IMR-90 (cell line): ENCODE measurements around the gene R3HDM2. TPM values are rescaled to one million over a fixed set of nuclear protein-coding genes. Genes with fewer than 3 reads are reported as not detected.
A peak's percentile ranks its signal among the peaks of the same experiment; 100 is the strongest.

ENCODE experiments used
- ATAC-seq: fragments of 200-7000 bp; cut with Tn5 transposase; 2 replicates; pipeline ENCODE4 v1.9.1; 2020; ENCODE audit warnings: low read depth, mild to moderate bottlenecking, moderate library complexity
- BruUV-seq: library from RNA; stranded (reverse); fragments of 400-500 nt; replicated peaks from 2 replicates; lab custom pipeline; 2021; lab: Mats Ljungman, UMichigan
- CTCF ChIA-PET: fragments of 300-600 bp; formaldehyde crosslinking; extraction: SDS; loops from one replicate; lab custom pipeline; 2021; ENCODE audit warnings: antibody characterized with exemption; lab: Yijun Ruan, JAX
- POLR2A ChIA-PET: fragments of 300-600 bp; sonication (Branson Sonifier 250); formaldehyde crosslinking; loops from one replicate; lab custom pipeline; 2022; ENCODE audit warnings: antibody characterized with exemption; ENCODE audit not compliant: unreplicated experiment; lab: Charles Lee
- DNase-seq: peaks from one replicate; pipeline ENCODE4 v3.0.0; 2013
- H2AFZ ChIP-seq: replicated peaks from 2 replicates; pipeline ENCODE3; 2013; ENCODE audit warnings: low read length, mild to moderate bottlenecking; ENCODE audit not compliant: poor library complexity
- H2AK5ac ChIP-seq: 2 replicates; pipeline ENCODE4 v1.6.1; 2013; ENCODE audit warnings: low read depth, low read length, inconsistent platforms
- H2AK9ac ChIP-seq: replicated peaks from 2 replicates; pipeline ENCODE3; 2013; ENCODE audit warnings: mild to moderate bottlenecking, low read depth, low read length, moderate library complexity; ENCODE audit not compliant: poor library complexity
- H2BK120ac ChIP-seq: 2 replicates; pipeline ENCODE4 v1.6.1; 2013; ENCODE audit warnings: low read depth, low read length, inconsistent platforms
- H2BK15ac ChIP-seq: 3 replicates; pipeline ENCODE4 v1.6.1; 2013; ENCODE audit warnings: low read depth, low read length, inconsistent platforms
- H2BK20ac ChIP-seq: 2 replicates; pipeline ENCODE4 v1.6.1; 2013; ENCODE audit warnings: low read depth, mild to moderate bottlenecking, inconsistent platforms, low read length, moderate library complexity
- H2BK5ac ChIP-seq: 2 replicates; pipeline ENCODE4 v1.6.1; 2013; ENCODE audit warnings: mild to moderate bottlenecking, low read depth, low read length, inconsistent platforms; ENCODE audit not compliant: poor library complexity, severe bottlenecking
- H3K14ac ChIP-seq: replicated peaks from 2 replicates; pipeline ENCODE4 v1.6.1; 2013; ENCODE audit warnings: low read depth, low read length, inconsistent platforms
- H3K18ac ChIP-seq: 2 replicates; pipeline ENCODE4 v1.6.1; 2013; ENCODE audit warnings: low read depth, low read length, control low read depth
- H3K23ac ChIP-seq: 2 replicates; pipeline ENCODE4 v1.6.1; 2013; ENCODE audit warnings: low read depth, low read length, inconsistent platforms
- H3K27ac ChIP-seq: 2 replicates; pipeline ENCODE4 v1.5.1; 2013; ENCODE audit warnings: mild to moderate bottlenecking, control low read depth, low read length; ENCODE audit not compliant: insufficient read depth
- H3K27me3 ChIP-seq: 2 replicates; pipeline ENCODE4 v1.6.1; 2013; ENCODE audit warnings: low read length; ENCODE audit not compliant: control insufficient read depth, insufficient read depth
- H3K36me3 ChIP-seq: 2 replicates; pipeline ENCODE4 v1.6.1; 2013; ENCODE audit warnings: low read length, mixed read lengths; ENCODE audit not compliant: control insufficient read depth, insufficient read depth
- H3K4ac ChIP-seq: 2 replicates; pipeline ENCODE4 v1.6.1; 2013; ENCODE audit warnings: low read depth, low read length, inconsistent platforms
- H3K4me1 ChIP-seq: 2 replicates; pipeline ENCODE4 v1.6.1; 2013; ENCODE audit warnings: low read length, mixed read lengths; ENCODE audit not compliant: control insufficient read depth, insufficient read depth
- H3K4me2 ChIP-seq: 2 replicates; pipeline ENCODE4 v1.6.1; 2013; ENCODE audit warnings: low read depth, mild to moderate bottlenecking, control low read depth, low read length, moderate library complexity
- H3K4me3 ChIP-seq: 2 replicates; pipeline ENCODE4 v1.5.1; 2013; ENCODE audit warnings: low read depth, mild to moderate bottlenecking, control low read depth, low read length, moderate library complexity; ENCODE audit not compliant: insufficient read depth
- H3K56ac ChIP-seq: 2 replicates; pipeline ENCODE4 v1.6.1; 2013; ENCODE audit warnings: low read length, inconsistent platforms; ENCODE audit not compliant: insufficient read depth; ENCODE audit errors: extremely low read depth
- H3K79me1 ChIP-seq, 2 experiments: 2 replicates each; pipeline ENCODE4 v1.6.1; 2013; ENCODE audit warnings: low read length in 2 of 2, inconsistent platforms in 1 of 2, low read depth in 1 of 2
- H3K9ac ChIP-seq: 2 replicates; pipeline ENCODE4 v1.6.1; 2013; ENCODE audit warnings: low read depth, low read length, control low read depth
- H3K9me1 ChIP-seq: 2 replicates; pipeline ENCODE4 v1.6.1; 2013; ENCODE audit warnings: low read length, inconsistent platforms; ENCODE audit not compliant: insufficient read depth
- H3K9me3 ChIP-seq: 2 replicates; pipeline ENCODE4 v1.6.1; 2013; ENCODE audit warnings: low read length; ENCODE audit not compliant: control insufficient read depth, insufficient read depth
- H4K20me1 ChIP-seq: 2 replicates; pipeline ENCODE4 v1.6.1; 2013; ENCODE audit warnings: low read length, inconsistent platforms; ENCODE audit not compliant: insufficient read depth
- H4K5ac ChIP-seq: 2 replicates; pipeline ENCODE4 v1.6.1; 2013; ENCODE audit warnings: mild to moderate bottlenecking, low read depth, low read length, control low read depth
- H4K8ac ChIP-seq, 2 experiments: 2 replicates each; pipeline ENCODE4 v1.6.1; 2013; ENCODE audit warnings: low read depth in 2 of 2, low read length in 2 of 2, control low read depth in 1 of 2, inconsistent platforms in 1 of 2
- H4K91ac ChIP-seq: 2 replicates; pipeline ENCODE4 v1.6.1; 2013; ENCODE audit warnings: low read depth, low read length, inconsistent platforms; ENCODE audit not compliant: insufficient read depth
- BHLHE40 ChIP-seq: fragments of 150-350 bp; IDR thresholded peaks from 2 replicates; pipeline ENCODE4 v1.6.1; 2016; ENCODE audit warnings: mild to moderate bottlenecking, low read depth, low read length
- CEBPB ChIP-seq: IDR thresholded peaks from 2 replicates; pipeline ENCODE4 v1.6.1; 2012; ENCODE audit warnings: low read depth, low read length, improper control_type of control experiment
- CHD1 ChIP-seq: IDR thresholded peaks from 2 replicates; pipeline ENCODE4 v1.6.1; 2012; ENCODE audit warnings: low read depth, low read length, improper control_type of control experiment
- CTCF ChIP-seq: conservative IDR thresholded peaks from 2 replicates; pipeline ENCODE4 v1.5.1; 2012; ENCODE audit warnings: mild to moderate bottlenecking, low read depth, low read length, improper control_type of control experiment
- ELK1 ChIP-seq: fragments of 150-350 bp; IDR thresholded peaks from 2 replicates; pipeline ENCODE4 v1.6.1; 2016; ENCODE audit warnings: low read depth, mild to moderate bottlenecking, low read length, moderate library complexity, borderline replicate concordance
- FOS ChIP-seq: fragments of 150-350 bp; IDR thresholded peaks from 2 replicates; pipeline ENCODE4 v1.6.1; 2016; ENCODE audit warnings: low read depth, low read length
- MAFK ChIP-seq: IDR thresholded peaks from 2 replicates; pipeline ENCODE4 v1.6.1; 2012; ENCODE audit warnings: low read depth, low read length, improper control_type of control experiment
- MAZ ChIP-seq: IDR thresholded peaks from 2 replicates; pipeline ENCODE4 v1.6.1; 2012; ENCODE audit warnings: low read depth, mild to moderate bottlenecking, low read length, improper control_type of control experiment, moderate library complexity, borderline replicate concordance
- MXI1 ChIP-seq: IDR thresholded peaks from 2 replicates; pipeline ENCODE4 v1.6.1; 2012; ENCODE audit warnings: low read depth, mild to moderate bottlenecking, low read length, moderate library complexity, borderline replicate concordance
- NFE2L2 ChIP-seq: fragments of 150-350 bp; IDR thresholded peaks from 2 replicates; pipeline ENCODE4 v1.6.1; 2016; ENCODE audit warnings: low read depth, mild to moderate bottlenecking, low read length
- POLR2A ChIP-seq: IDR thresholded peaks from 2 replicates; pipeline ENCODE4 v1.6.1; 2012; ENCODE audit warnings: mild to moderate bottlenecking, low read depth, low read length
- RAD21 ChIP-seq: IDR thresholded peaks from 2 replicates; pipeline ENCODE4 v1.6.1; 2012; ENCODE audit warnings: low read length, improper control_type of control experiment
- RCOR1 ChIP-seq: IDR thresholded peaks from 2 replicates; pipeline ENCODE4 v1.6.1; 2012; ENCODE audit warnings: mild to moderate bottlenecking, low read length, improper control_type of control experiment; ENCODE audit not compliant: insufficient replicate concordance
- RFX5 ChIP-seq: IDR thresholded peaks from 2 replicates; pipeline ENCODE4 v1.8.0; 2012; ENCODE audit warnings: low read depth, mild to moderate bottlenecking, low read length, moderate library complexity
- SMC3 ChIP-seq: fragments of 150-350 bp; IDR thresholded peaks from 2 replicates; pipeline ENCODE4 v1.6.1; 2016; ENCODE audit warnings: low read depth, mild to moderate bottlenecking, antibody characterized with exemption, low read length, moderate library complexity
- WGBS, 2 experiments: methylation state at CpG; one replicate each; pipeline versions ENCODE4 v1.1.5 to v1.1.7; 2013; ENCODE audit warnings: missing lambda C conversion rate in 2 of 2; ENCODE audit not compliant: insufficient read length in 1 of 2; ENCODE audit errors: extremely low coverage in 2 of 2; 5-methylcytosine and 5-hydroxymethylcytosine counted together
- dilution Hi-C: fragments of 300-500 bp; cut with HindIII; formaldehyde crosslinking; loops from one replicate; pipeline ENCODE4 v1.14.3; 2018; ENCODE audit warnings: low sequenced_read_pairs; ENCODE audit not compliant: unreplicated experiment
- in situ Hi-C: fragments of 300-500 bp; cut with MboI; formaldehyde crosslinking; loops from 3 replicates; pipeline ENCODE4 v1.14.3; 2019; ENCODE audit warnings: low sequenced_read_pairs, inconsistent platforms, mixed read lengths
- intact Hi-C: fragments of 100-400 bp; cut with micrococcal nuclease; formaldehyde crosslinking; loops from 2 replicates; pipeline ENCODE4 v1.10.0; 2022
- polyA plus RNA-seq, 3 experiments: library from polyadenylated mRNA; depleted of rRNA; stranded (reverse); fragments of >200 nt; gene quantifications; 2 replicates each; pipeline ENCODE4 v1.2.3, GENCODE V29; 2012; ENCODE audit warnings: low replicate concordance in 1 of 3
- total RNA-seq: library from RNA; depleted of rRNA; stranded (reverse); fragments of >200 nt; gene quantifications from 2 replicates; pipeline ENCODE4 v1.2.3, GENCODE V29; 2012
- TF ChIP-seq, protein P1 (sequence below): fragments of 150-350 bp; IDR thresholded peaks from 2 replicates; pipeline ENCODE4 v1.6.1; 2017; ENCODE audit warnings: mild to moderate bottlenecking, antibody characterized with exemption, low read length, low read depth

The R3HDM2 gene
- total and polyA plus RNA-seq, 2 of the 4 experiments (the other 2 are of a cell fraction): 7.5 to 28.4 TPM

- H2BK5ac ChIP-seq: no peak overlapping the region
- no peak overlapping the region for H3K9ac ChIP-seq
- H2AK5ac ChIP-seq: no peak overlapping the region
- H2BK20ac ChIP-seq: no peak overlapping the region
- CTCF ChIA-PET: interaction anchor here (1.5 to 2.7 kb wide), 2 partner anchors 10 to 12 kb away, joined by 8 to 14 read pairs; no protein-coding TSS in a partner anchor
- no peak overlapping the region for H2BK15ac ChIP-seq
- no peak overlapping the region for H3K14ac ChIP-seq
- H3K56ac ChIP-seq: no peak overlapping the region
- no peak overlapping the region for H3K18ac ChIP-seq
- H2BK120ac ChIP-seq: no peak overlapping the region
- peak overlapping the region; percentile 87 for H2AK9ac ChIP-seq
- H3K9me3 ChIP-seq: no peaks in the 10 kb centered on the region
- no peak for TF ChIP-seq CTCF
- TF ChIP-seq BHLHE40: no peak
- TF ChIP-seq CEBPB: no peak
- no peak for TF ChIP-seq NFE2L2
- no peak for TF ChIP-seq RAD21
- no peak for TF ChIP-seq RFX5
- TF ChIP-seq, protein P1, sequence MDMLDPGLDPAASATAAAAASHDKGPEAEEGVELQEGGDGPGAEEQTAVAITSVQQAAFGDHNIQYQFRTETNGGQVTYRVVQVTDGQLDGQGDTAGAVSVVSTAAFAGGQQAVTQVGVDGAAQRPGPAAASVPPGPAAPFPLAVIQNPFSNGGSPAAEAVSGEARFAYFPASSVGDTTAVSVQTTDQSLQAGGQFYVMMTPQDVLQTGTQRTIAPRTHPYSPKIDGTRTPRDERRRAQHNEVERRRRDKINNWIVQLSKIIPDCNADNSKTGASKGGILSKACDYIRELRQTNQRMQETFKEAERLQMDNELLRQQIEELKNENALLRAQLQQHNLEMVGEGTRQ: no peak
- no peak for TF ChIP-seq MXI1
- TF ChIP-seq FOS: no peak
- no peak for TF ChIP-seq CHD1
- no peak for TF ChIP-seq ELK1
- no peak for TF ChIP-seq RCOR1
- no peak for TF ChIP-seq SMC3
- TF ChIP-seq MAZ: no peak
- TF ChIP-seq MAFK: no peak
- no peak for TF ChIP-seq POLR2A
- no peak for DNase-seq
- POLR2A ChIA-PET: no interaction called here
- H3K79me1 ChIP-seq: peaks cover 0 to 6% of the 10 kb centered on the region in 2 experiments; a peak in 1 of 4 replicates
- no peak overlapping the region for H3K23ac ChIP-seq
- H3K4ac ChIP-seq: no peak overlapping the region
- peaks cover 6% of the 10 kb centered on the region; the same call in 1 of the 2 replicates for H3K9me1 ChIP-seq
- ATAC-seq: no peak
- no peaks in the 10 kb centered on the region for H4K20me1 ChIP-seq
- in situ Hi-C loops: no loop called here
- dilution Hi-C loops: no loop called here
- no peak overlapping the region for H4K8ac ChIP-seq
- H3K27ac ChIP-seq: no peak overlapping the region
- peaks cover 7% of the 10 kb centered on the region for H3K4me1 ChIP-seq
- peak overlapping the region; percentile 93 for H2AFZ ChIP-seq
- 0 out of 2 replicates have a peak, but pooled peaks cover 2% of the 10 kb centered on the region for H3K27me3 ChIP-seq
- WGBS, 2 experiments: no CpG with 5 or more reads among the region's 5 CpGs
- no peak overlapping the region for H3K4me2 ChIP-seq
- BruUV-seq: no TSS peak
- no peaks in the 10 kb centered on the region for H3K36me3 ChIP-seq
- H4K5ac ChIP-seq: no peak overlapping the region
- intact Hi-C loops: loop anchor here (5.0 kb wide), 1 partner anchor 159 kb away; no protein-coding TSS in a partner anchor
- no peak overlapping the region for H3K4me3 ChIP-seq
- no peak overlapping the region for H4K91ac ChIP-seq
These were observed 32.0 kb upstream of the R3HDM2 start for GRCh38 chr12:57462912-57463253.
